Subcutaneous adipose tissue (tissue), 4 donors: ENCODE measurements around the gene OR10D3. TPM values are rescaled to one million over a fixed set of nuclear protein-coding genes. Genes with fewer than 3 reads are reported as not detected.

ENCODE experiments used
- CTCF ChIP-seq: fragments of 450-650 bp; IDR thresholded peaks from one replicate; pipeline ENCODE4 v1.5.1; 2016; ENCODE audit warnings: low read depth, mild to moderate bottlenecking, control low read depth, antibody characterized with exemption, moderate library complexity
- total RNA-seq, 4 donors: library from RNA; depleted of rRNA; stranded (reverse); fragments of >200 nt; gene quantifications; one replicate each; pipeline ENCODE4 v1.1.0, GENCODE V29; 2016

Gene OR10D3
- total RNA-seq, 4 donors from 2014 or later, result not detected

- TF ChIP-seq CTCF, result no peak
These were observed 50.2 kb downstream of the OR10D3 start for GRCh38 chr11:124233376-124233775.

Other genes starting within 250 kb of the OR10D3 start
- gene OR4D5, start 243.7 kb upstream of the OR10D3 start, total RNA-seq, result not detected
- gene OR6T1, start 239.5 kb upstream of the OR10D3 start, total RNA-seq, result not detected
- gene OR10S1, start 205.6 kb upstream of the OR10D3 start, total RNA-seq, result not detected
- gene OR10G6, start 188.2 kb upstream of the OR10D3 start, total RNA-seq, result not detected
- gene OR10G4, start 170.3 kb upstream of the OR10D3 start, total RNA-seq, result not detected
- not detected for gene OR10G9, start 160.3 kb upstream of the OR10D3 start, total RNA-seq
- gene OR10G8, start 156.5 kb upstream of the OR10D3 start, total RNA-seq, result not detected
- gene OR10G7, start 142.0 kb upstream of the OR10D3 start, total RNA-seq, result not detected
- 10 to 100 TPM; 14.1 to 46.1 (median 20.4) TPM for gene VWA5A, start 67.9 kb upstream of the OR10D3 start, total RNA-seq
- gene OR8G1, start 57.8 kb downstream of the OR10D3 start, total RNA-seq, result not detected
- 1 to 10 TPM in 1 of 4 donors, not detected in 3; 1.5 TPM for gene OR8G5, start 73.0 kb downstream of the OR10D3 start, total RNA-seq
- not detected for gene OR8D1, start 130.6 kb downstream of the OR10D3 start, total RNA-seq
- not detected for gene OR8D2, start 136.9 kb downstream of the OR10D3 start, total RNA-seq
- gene OR8B2, start 201.2 kb downstream of the OR10D3 start, total RNA-seq, result not detected
- gene OR8B3, start 215.7 kb downstream of the OR10D3 start, total RNA-seq, result not detected
- gene OR8B4, start 241.5 kb downstream of the OR10D3 start, total RNA-seq, result not detected